H1 (cell line): Measurements from ENCODE around the gene TLR8. TPM values are rescaled to one million over a fixed set of nuclear protein-coding genes. Genes with fewer than 3 reads are reported as not detected.

Source experiments
- CTCF ChIA-PET: fragments of 300-600 bp; sonication (Branson Sonifier 250); formaldehyde crosslinking; loops from one replicate; lab custom pipeline; 2021; ENCODE audit not compliant: partially characterized antibody; lab: Charles Lee
- POLR2A ChIA-PET: fragments of 300-600 bp; sonication (Branson Sonifier 250); formaldehyde crosslinking; loops from one replicate; lab custom pipeline; 2021; ENCODE audit warnings: inconsistent platforms; ENCODE audit not compliant: partially characterized antibody; lab: Charles Lee
- DNase-seq, 2 experiments: peaks; one replicate each; pipeline versions ENCODE4 v3.0.0 to v3.0.0-alpha.2; 2010 to 2022; ENCODE audit warnings: low spot score in 2 of 2, low read depth in 1 of 2, mixed read lengths in 1 of 2
- FAIRE-seq: peaks from 2 replicates; lab custom pipeline; 2011; peaks lifted over from hg19 to GRCh38; lab: Jason Lieb, UNC
- H2AFZ ChIP-seq: 2 replicates; pipeline ENCODE4 v1.8.1; 2012; ENCODE audit warnings: low read length, inconsistent platforms
- H2AK5ac ChIP-seq: 2 replicates; pipeline ENCODE4 v1.6.1; 2013; ENCODE audit warnings: low read depth, low read length
- H2BK120ac ChIP-seq: replicated peaks from 2 replicates; pipeline ENCODE3; 2013; ENCODE audit warnings: low read depth, low read length, inconsistent platforms
- H2BK12ac ChIP-seq: 2 replicates; pipeline ENCODE4 v1.6.1; 2013; ENCODE audit warnings: low read depth, low read length
- H2BK15ac ChIP-seq: 2 replicates; pipeline ENCODE4 v1.6.1; 2013; ENCODE audit warnings: low read length
- H2BK20ac ChIP-seq: 2 replicates; pipeline ENCODE4 v1.6.1; 2013; ENCODE audit warnings: low read length
- H2BK5ac ChIP-seq: 2 replicates; pipeline ENCODE4 v1.6.1; 2013; ENCODE audit warnings: low read depth, low read length
- H3K14ac ChIP-seq: 2 replicates; pipeline ENCODE4 v1.6.1; 2013; ENCODE audit warnings: inconsistent platforms; ENCODE audit not compliant: insufficient read length
- H3K18ac ChIP-seq: 2 replicates; pipeline ENCODE4 v1.6.1; 2013; ENCODE audit warnings: low read length; ENCODE audit errors: extremely low read depth
- H3K23ac ChIP-seq: 2 replicates; pipeline ENCODE4 v1.6.1; 2013; ENCODE audit warnings: inconsistent platforms; ENCODE audit not compliant: insufficient read length
- H3K23me2 ChIP-seq: 2 replicates; pipeline ENCODE4 v1.6.1; 2013; ENCODE audit warnings: low read depth, low read length
- H3K27ac ChIP-seq: 2 replicates; pipeline ENCODE4 v1.6.1; 2011; ENCODE audit warnings: low read depth, low read length, inconsistent platforms
- H3K27me3 ChIP-seq, 4 experiments: replicated peaks in 1 of 4; 1 replicate in 1 of 4; 2 replicates in 3 of 4; pipeline versions ENCODE4 v1.6.1 to v1.8.1; 2011 to 2013; ENCODE audit warnings: low read length in 3 of 4, mild to moderate bottlenecking in 3 of 4, inconsistent platforms in 2 of 4, mixed read lengths in 2 of 4, moderate library complexity in 1 of 4; ENCODE audit not compliant: control insufficient read depth in 3 of 4, insufficient read depth in 3 of 4; ENCODE audit errors: extremely low read depth in 1 of 4
- H3K36me3 ChIP-seq, 4 experiments: 2 replicates each; pipeline versions ENCODE4 v1.6.1 to v1.8.1; 2011 to 2013; ENCODE audit warnings: mild to moderate bottlenecking in 4 of 4, low read length in 3 of 4, moderate library complexity in 2 of 4, control low read depth in 1 of 4, inconsistent platforms in 1 of 4; ENCODE audit not compliant: insufficient read depth in 4 of 4, control insufficient read depth in 2 of 4
- H3K4ac ChIP-seq: replicated peaks from 2 replicates; pipeline ENCODE3; 2013; ENCODE audit warnings: low read length, low read depth, mixed read lengths, inconsistent platforms; ENCODE audit not compliant: insufficient read length
- H3K4me1 ChIP-seq, 4 experiments: replicated peaks in 1 of 4; 1 replicate in 1 of 4; 2 replicates in 3 of 4; pipeline versions ENCODE4 v1.6.1 to v1.8.1; 2011 to 2013; ENCODE audit warnings: low read length in 3 of 4, inconsistent platforms in 2 of 4, mixed read lengths in 1 of 4; ENCODE audit not compliant: insufficient read depth in 4 of 4, control insufficient read depth in 3 of 4
- H3K4me2 ChIP-seq, 2 experiments: 2 replicates each; pipeline versions ENCODE4 v1.6.1 to v1.8.1; 2011 to 2013; ENCODE audit warnings: low read depth in 2 of 2, low read length in 2 of 2, control low read depth in 1 of 2, inconsistent platforms in 1 of 2, mild to moderate bottlenecking in 1 of 2; ENCODE audit not compliant: insufficient read depth in 1 of 2
- H3K4me3 ChIP-seq, 4 experiments: fragments of 200-600, 300-600 bp in 1 of 4; sonication (generic), shearing (Covaris generic), sonication (Bioruptor Twin) in 1 of 4; 2 replicates each; pipeline versions ENCODE4 v1.5.1 to v1.8.1; 2011 to 2016; ENCODE audit warnings: low read length in 4 of 4, low read depth in 3 of 4, control low read depth in 2 of 4, inconsistent platforms in 2 of 4, mild to moderate bottlenecking in 2 of 4, mixed read lengths in 1 of 4, moderate library complexity in 1 of 4; ENCODE audit not compliant: insufficient read depth in 2 of 4; ENCODE audit errors: extremely low read depth in 1 of 4
- H3K56ac ChIP-seq: replicated peaks from 2 replicates; pipeline ENCODE3; 2013; ENCODE audit warnings: low read depth, mild to moderate bottlenecking, mixed read lengths, low read length, inconsistent platforms; ENCODE audit not compliant: insufficient read length
- H3K79me1 ChIP-seq: 2 replicates; pipeline ENCODE4 v1.6.1; 2013; ENCODE audit warnings: low read depth, low read length, control low read depth
- H3K79me2 ChIP-seq, 2 experiments: 2 replicates each; pipeline versions ENCODE4 v1.6.1 to v1.8.1; 2012 to 2013; ENCODE audit warnings: low read length in 2 of 2, mild to moderate bottlenecking in 2 of 2, inconsistent platforms in 1 of 2; ENCODE audit not compliant: insufficient read depth in 2 of 2, control insufficient read depth in 1 of 2
- H3K9ac ChIP-seq, 4 experiments: replicated peaks in 1 of 4; 1 replicate in 1 of 4; 2 replicates in 3 of 4; pipeline versions ENCODE4 v1.6.1 to v1.8.1; 2011 to 2013; ENCODE audit warnings: low read depth in 3 of 4, low read length in 3 of 4, control low read depth in 2 of 4, mild to moderate bottlenecking in 2 of 4, moderate library complexity in 2 of 4, inconsistent platforms in 1 of 4; ENCODE audit errors: extremely low read depth in 1 of 4
- H3K9me3 ChIP-seq, 2 experiments: 2 replicates each; pipeline versions ENCODE4 v1.6.1 to v1.8.1; 2012 to 2013; ENCODE audit warnings: mild to moderate bottlenecking in 2 of 2, moderate library complexity in 2 of 2, control low read depth in 1 of 2, inconsistent platforms in 1 of 2, low read depth in 1 of 2, low read length in 1 of 2, mixed read lengths in 1 of 2; ENCODE audit not compliant: insufficient read depth in 2 of 2
- H4K20me1 ChIP-seq, 2 experiments: replicated peaks in 1 of 2; 2 replicates each; pipeline versions ENCODE3 to v1.8.1; 2011 to 2013; ENCODE audit warnings: inconsistent platforms in 2 of 2, low read length in 2 of 2, mild to moderate bottlenecking in 1 of 2; ENCODE audit not compliant: insufficient read depth in 2 of 2, control insufficient read depth in 1 of 2
- H4K5ac ChIP-seq: 2 replicates; pipeline ENCODE4 v1.6.1; 2013; ENCODE audit warnings: low read length, low read depth, mixed read lengths, inconsistent platforms; ENCODE audit not compliant: insufficient read length
- H4K8ac ChIP-seq: 2 replicates; pipeline ENCODE4 v1.8.0; 2013; ENCODE audit warnings: mild to moderate bottlenecking, moderate library complexity, low read length, inconsistent platforms; ENCODE audit not compliant: insufficient read depth; ENCODE audit errors: extremely low read depth
- H4K91ac ChIP-seq: replicated peaks from 2 replicates; pipeline ENCODE3; 2013; ENCODE audit warnings: low read length, mixed read lengths, inconsistent platforms; ENCODE audit not compliant: insufficient read length
- EP300 ChIP-seq, 2 experiments: IDR thresholded peaks; 1 replicate in 1 of 2; 2 replicates in 1 of 2; pipeline ENCODE4 v1.6.1; 2011 to 2012; ENCODE audit warnings: low read depth in 2 of 2, low read length in 2 of 2, mild to moderate bottlenecking in 2 of 2, borderline replicate concordance in 1 of 2, inconsistent platforms in 1 of 2, moderate library complexity in 1 of 2
- RAD21 ChIP-seq, 2 experiments: IDR thresholded peaks in 1 of 2; conservative IDR thresholded peaks in 1 of 2; 2 replicates each; pipeline ENCODE4 v1.6.1; 2011; ENCODE audit warnings: low read depth in 2 of 2, low read length in 2 of 2, improper control_type of control experiment in 1 of 2, inconsistent platforms in 1 of 2, mild to moderate bottlenecking in 1 of 2, moderate library complexity in 1 of 2
- SP1 ChIP-seq: IDR thresholded peaks from 2 replicates; pipeline ENCODE4 v1.6.1; 2011; ENCODE audit warnings: low read depth, low read length
- TAF7 ChIP-seq: optimal IDR thresholded peaks from 2 replicates; pipeline ENCODE3; 2011; ENCODE audit warnings: low read depth, mild to moderate bottlenecking, inconsistent platforms, low read length, moderate library complexity, borderline replicate concordance
- WGBS, 2 experiments: shearing (Covaris generic) in 1 of 2; methylation state at CpG; one replicate each; pipeline versions ENCODE4 v1.1.6 to v1.1.7; 2013 to 2015; ENCODE audit warnings: low lambda C conversion rate in 2 of 2, mixed read lengths in 2 of 2, inconsistent platforms in 1 of 2, low coverage in 1 of 2, missing lambda C conversion rate in 1 of 2; ENCODE audit not compliant: insufficient replicate concordance in 2 of 2, insufficient coverage in 1 of 2, insufficient read length in 1 of 2; ENCODE audit errors: extremely low coverage in 1 of 2, missing lambda C conversion rate in 1 of 2; 5-methylcytosine and 5-hydroxymethylcytosine counted together
- polyA plus RNA-seq, 7 experiments: library from polyadenylated mRNA; depleted of rRNA in 3 of 7; stranded (reverse) in 5 of 7; unstranded in 2 of 7; fragments of >200 nt in 5 of 7; fragments of 200-250 nt in 2 of 7; gene quantifications; 1 replicate in 5 of 7; 2 replicates in 1 of 7; 4 replicates in 1 of 7; pipeline versions ENCODE4 v1.2.1 to v1.2.3, GENCODE V29; 2011 to 2013; ENCODE audit warnings: missing spikeins in 2 of 7, mixed read lengths in 2 of 7
- total RNA-seq: library from RNA; stranded (reverse); fragmentation: NEBNext Ultra II Directional; extraction: Animal tissue kit (Norgen Biotek cat#: 25700); gene quantifications from 2 replicates; pipeline ENCODE4 v1.2.1, GENCODE V29; 2021
- TF ChIP-seq, protein P1 (sequence below), 3 experiments: IDR thresholded peaks; 1 replicate in 2 of 3; 2 replicates in 1 of 3; pipeline versions ENCODE4 v1.5.1 to v1.6.1; 2011; ENCODE audit warnings: low read length in 3 of 3, mild to moderate bottlenecking in 3 of 3, inconsistent platforms in 2 of 3, low read depth in 1 of 3, moderate library complexity in 1 of 3; ENCODE audit not compliant: insufficient read depth in 1 of 3; ENCODE audit errors: control extremely low read depth in 1 of 3

TLR8 gene
- total and polyA plus RNA-seq, 2 of the 8 experiments (the other 6 are each of a cell fraction or from before 2014, with no cell fraction given) = not detected

- TF ChIP-seq RAD21 (IDR thresholded peaks at IDR 0.05 in 1 of 2, conservative IDR thresholded peaks at IDR 0.05 in 1 of 2; ENCODE audit: low read depth in 2 of 2, low read length in 2 of 2) (peak; percentile 79 to 80), EP300 (IDR thresholded peaks at IDR 0.05; ENCODE audit: borderline replicate concordance in 1 of 2, low read depth in 2 of 2, low read length in 2 of 2) (no peak), SP1 (no peak), TAF7 (peak; percentile 20)
- TF ChIP-seq, protein P1, sequence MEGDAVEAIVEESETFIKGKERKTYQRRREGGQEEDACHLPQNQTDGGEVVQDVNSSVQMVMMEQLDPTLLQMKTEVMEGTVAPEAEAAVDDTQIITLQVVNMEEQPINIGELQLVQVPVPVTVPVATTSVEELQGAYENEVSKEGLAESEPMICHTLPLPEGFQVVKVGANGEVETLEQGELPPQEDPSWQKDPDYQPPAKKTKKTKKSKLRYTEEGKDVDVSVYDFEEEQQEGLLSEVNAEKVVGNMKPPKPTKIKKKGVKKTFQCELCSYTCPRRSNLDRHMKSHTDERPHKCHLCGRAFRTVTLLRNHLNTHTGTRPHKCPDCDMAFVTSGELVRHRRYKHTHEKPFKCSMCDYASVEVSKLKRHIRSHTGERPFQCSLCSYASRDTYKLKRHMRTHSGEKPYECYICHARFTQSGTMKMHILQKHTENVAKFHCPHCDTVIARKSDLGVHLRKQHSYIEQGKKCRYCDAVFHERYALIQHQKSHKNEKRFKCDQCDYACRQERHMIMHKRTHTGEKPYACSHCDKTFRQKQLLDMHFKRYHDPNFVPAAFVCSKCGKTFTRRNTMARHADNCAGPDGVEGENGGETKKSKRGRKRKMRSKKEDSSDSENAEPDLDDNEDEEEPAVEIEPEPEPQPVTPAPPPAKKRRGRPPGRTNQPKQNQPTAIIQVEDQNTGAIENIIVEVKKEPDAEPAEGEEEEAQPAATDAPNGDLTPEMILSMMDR (IDR thresholded peaks at IDR 0.05; ENCODE audit: control extremely low read depth in 1 of 3, insufficient read depth in 1 of 3, low read depth in 1 of 3, low read length in 3 of 3) = peak; percentile 4 to 63 (median 41)
- FAIRE-seq = peak; percentile 82
- H3K4me3 ChIP-seq = no peak overlapping the region
These were observed 64.3 kb downstream of the TLR8 start for GRCh38 chrX:12970691-12971202.

More at GRCh38 chrX:12970691-12971202, 64.3 kb downstream of the TLR8 start:
- no peak overlapping the region for H4K8ac ChIP-seq
- no peak overlapping the region for H2BK5ac ChIP-seq
- H2BK120ac ChIP-seq = no peak overlapping the region
- no peaks in the 10 kb centered on the region for H3K23me2 ChIP-seq
- ChIA-PET CTCF (interaction anchor here (0.9 to 2.9 kb wide), 4 partner anchors 15 to 232 kb away, joined by 3 to 9 read pairs (median 3); no protein-coding TSS in a partner anchor), POLR2A (no interaction called here)
- no peak for DNase-seq
- no peak overlapping the region for H3K9ac ChIP-seq
- H2AK5ac ChIP-seq = no peak overlapping the region
- peaks cover 0 to 17% of the 10 kb centered on the region in 2 experiments; a peak in 3 of 4 replicates for H3K79me2 ChIP-seq
- no peak overlapping the region; the same call in 1 of the 2 replicates for H3K27ac ChIP-seq
- 36% methylated on average over 10 of the region's 11 CpGs; no CpG with 5 or more reads in 1 of the 2 experiments for WGBS, 2 experiments
- peaks cover 0 to 4% (median 2%) of the 10 kb centered on the region in 4 experiments; a peak in 2 of 8 replicates for H3K36me3 ChIP-seq
- H3K9me3 ChIP-seq = no peaks in the 10 kb centered on the region
- H3K14ac ChIP-seq = no peak overlapping the region
- H2BK20ac ChIP-seq = no peak overlapping the region
- peaks cover 0 to 3% (median 1%) of the 10 kb centered on the region in 4 experiments; a peak in 4 of 7 replicates for H3K4me1 ChIP-seq
- no peak overlapping the region for H3K4ac ChIP-seq
- no peak overlapping the region; the same call in 1 of the 2 replicates for H3K18ac ChIP-seq
- H2BK12ac ChIP-seq = no peak overlapping the region; the same call in 1 of the 2 replicates
- H2AFZ ChIP-seq = 0 out of 2 replicates have a peak overlapping the region, but pooled peaks have one; percentile 5
- H3K56ac ChIP-seq = no peak overlapping the region
- no peaks in the 10 kb centered on the region for H4K20me1 ChIP-seq
- H3K79me1 ChIP-seq = no peaks in the 10 kb centered on the region
- no peak overlapping the region for H4K91ac ChIP-seq
- no peak overlapping the region for H2BK15ac ChIP-seq
- H3K4me2 ChIP-seq = no peak overlapping the region; a peak in 1 of 4 replicates
- no peak overlapping the region for H4K5ac ChIP-seq
- H3K27me3 ChIP-seq = no peaks in the 10 kb centered on the region
- no peak overlapping the region for H3K23ac ChIP-seq
